Left hindlimb (tissue), 1 donor: ENCODE measurements around the gene CPO.
A peak's percentile ranks its signal among the peaks of the same experiment; 100 is the strongest.

Experiments used
- DNase-seq: peaks from one replicate; pipeline ENCODE4 v3.0.0-alpha.2; 2018

The CPO gene

GRCh38 chr2:206974551-206974950 is 35.2 kb downstream of the CPO start:
- no peak for DNase-seq

GRCh38 chr2:206978746-206979145 is 39.4 kb downstream of the CPO start:
- no peak for DNase-seq

DNA sequence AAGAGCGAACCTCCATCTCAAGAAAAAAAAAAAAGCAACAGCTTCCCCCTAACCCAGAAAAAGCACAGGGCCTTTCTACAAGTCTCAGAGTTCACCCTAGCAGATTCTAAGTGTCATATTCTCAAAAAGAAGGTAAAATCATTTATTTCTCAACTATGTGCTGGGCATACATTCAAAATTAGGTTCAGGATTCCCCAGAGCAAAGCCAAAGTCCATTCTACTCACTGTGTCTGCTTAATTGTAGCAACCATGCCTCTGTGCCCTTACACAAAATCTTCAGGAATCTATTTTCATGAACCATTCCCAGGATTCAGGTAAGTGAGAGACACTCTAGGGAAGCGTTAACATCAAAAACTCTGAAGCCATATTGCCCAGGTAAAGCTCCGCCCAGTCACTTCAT is 40.0 kb downstream of the CPO start:
- DNase-seq = no peak

DNA sequence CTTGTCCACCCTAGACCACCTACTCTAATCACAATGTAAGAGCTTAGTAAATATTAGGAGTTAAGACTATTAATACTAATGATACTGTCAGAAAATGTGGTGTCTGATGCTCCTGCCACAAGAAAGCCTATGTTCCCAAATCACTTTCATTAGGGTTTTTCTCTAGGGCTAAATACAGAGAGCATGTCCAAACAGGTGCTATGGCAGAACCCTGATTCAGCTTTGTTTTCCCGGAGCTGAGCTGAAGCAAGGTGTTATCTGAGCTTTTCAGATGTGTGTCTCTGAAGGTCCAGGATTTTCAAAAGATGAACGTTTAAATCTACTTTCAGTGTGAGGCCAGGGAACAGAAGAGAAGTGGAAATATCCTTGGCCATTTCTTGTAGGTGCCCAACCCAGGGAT is 40.6 kb downstream of the CPO start:
- no peak for DNase-seq

DNA sequence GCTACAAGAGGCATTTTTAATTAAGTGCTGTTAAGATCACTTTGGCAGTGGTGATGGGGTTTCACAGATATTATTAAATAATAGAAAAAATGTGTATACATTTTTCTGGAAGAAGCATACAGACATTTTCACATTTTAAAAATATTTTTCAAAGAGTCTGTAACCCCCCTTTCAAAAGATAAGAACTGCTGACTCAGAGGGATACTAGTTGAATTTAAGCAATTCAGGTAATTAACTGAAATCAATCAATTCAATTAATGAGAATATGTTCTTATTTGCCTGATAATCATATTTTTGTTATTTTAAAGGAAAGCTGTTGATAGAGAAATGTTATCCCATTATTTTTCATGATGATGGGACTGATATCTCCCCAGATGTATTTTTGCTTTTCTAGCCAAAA is 41.1 kb downstream of the CPO start:
- DNase-seq = no peak

DNA sequence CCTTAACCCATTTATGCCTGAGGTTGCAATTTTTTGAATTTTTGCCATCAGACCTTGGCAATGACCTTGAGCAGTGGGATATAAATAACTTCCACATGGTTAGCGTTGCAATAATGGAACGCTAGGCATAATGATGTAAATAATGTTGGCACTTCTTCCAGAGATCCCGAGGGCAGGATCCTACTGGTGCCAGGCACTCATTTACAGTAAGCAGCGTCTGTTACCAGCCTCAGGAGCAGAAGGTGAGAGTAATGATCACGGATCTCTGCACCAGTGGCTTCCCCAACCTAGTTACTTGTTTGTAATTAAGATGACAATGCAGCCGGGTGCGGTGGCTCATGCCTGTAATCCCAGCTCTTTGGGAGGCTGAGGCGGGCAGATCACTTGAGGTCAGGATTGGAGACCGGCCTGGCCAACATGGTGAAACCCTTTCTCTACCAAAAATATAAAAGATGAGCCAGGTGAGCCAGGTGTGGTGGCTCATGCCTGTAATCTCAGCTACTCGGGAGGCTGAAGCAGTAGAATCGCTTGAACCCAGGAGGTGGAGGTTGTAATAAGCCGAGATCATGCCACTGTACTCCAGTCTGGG is 41.9 kb downstream of the CPO start:
- DNase-seq = no peak

DNA sequence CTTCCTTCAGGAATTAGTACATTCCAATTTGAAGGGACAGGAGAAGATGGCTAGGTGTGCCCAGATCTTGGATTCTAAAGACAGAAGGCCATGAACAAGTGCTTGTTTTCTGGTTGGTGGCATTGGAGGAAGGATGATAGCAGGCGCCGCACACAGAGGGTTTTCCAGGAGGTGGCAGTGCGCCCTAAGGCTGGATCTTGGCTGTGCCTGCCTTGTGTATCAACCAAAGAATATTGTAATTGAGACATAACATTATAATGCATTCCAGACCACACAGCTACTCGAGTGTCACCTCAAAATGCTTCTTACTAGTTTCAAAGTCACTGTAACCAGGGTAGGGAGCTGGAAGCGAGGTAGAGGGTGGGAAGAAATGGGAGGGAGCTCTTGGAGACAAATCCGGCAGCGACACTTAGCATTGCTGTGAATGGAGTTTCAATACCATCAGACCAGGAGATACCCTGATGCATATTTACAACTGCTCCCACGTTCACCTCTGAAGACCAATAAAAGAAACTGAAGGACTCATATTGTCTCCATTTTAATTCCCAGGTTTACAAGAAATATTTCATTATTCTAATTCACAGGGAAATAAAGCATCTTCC is 42.5 kb downstream of the CPO start:
- DNase-seq = peak; percentile 80

DNA sequence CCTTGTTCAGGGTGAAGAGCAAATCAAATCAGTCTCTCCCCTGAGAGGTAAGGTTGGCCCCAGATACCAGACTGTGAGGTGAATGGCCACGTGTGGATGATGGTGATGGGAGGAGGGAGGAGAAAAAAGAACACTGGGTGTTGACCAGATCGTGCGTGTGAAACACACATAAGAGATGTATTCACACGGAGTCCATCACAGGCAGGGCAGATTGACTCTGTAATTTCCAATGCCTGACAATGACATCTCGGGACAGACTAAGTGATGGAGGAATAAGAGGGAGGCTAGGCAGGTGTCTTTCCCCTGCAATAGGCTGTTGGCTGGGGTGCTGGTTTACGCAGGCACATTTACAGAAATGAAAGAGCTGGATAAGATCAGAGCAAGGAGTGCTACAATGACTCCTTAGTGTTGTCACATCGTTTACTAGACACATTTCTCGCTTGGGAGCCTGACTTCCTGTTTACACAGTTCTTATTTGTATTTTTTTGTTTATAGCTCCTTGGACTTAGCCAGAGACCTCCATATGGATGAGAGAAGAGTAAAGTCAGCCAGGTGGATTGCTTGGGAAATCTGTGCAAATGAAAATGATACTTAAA is 43.1 kb downstream of the CPO start:
- DNase-seq = no peak

GRCh38 chr2:206983161-206983859 is 44.0 kb downstream of the CPO start:
- DNase-seq = no peak

GRCh38 chr2:206984206-206984605 is 44.9 kb downstream of the CPO start:
- no peak for DNase-seq

- no peak for DNase-seq
Observed at GRCh38 chr2:206986943-206987342, 47.6 kb downstream of the CPO start.

DNA sequence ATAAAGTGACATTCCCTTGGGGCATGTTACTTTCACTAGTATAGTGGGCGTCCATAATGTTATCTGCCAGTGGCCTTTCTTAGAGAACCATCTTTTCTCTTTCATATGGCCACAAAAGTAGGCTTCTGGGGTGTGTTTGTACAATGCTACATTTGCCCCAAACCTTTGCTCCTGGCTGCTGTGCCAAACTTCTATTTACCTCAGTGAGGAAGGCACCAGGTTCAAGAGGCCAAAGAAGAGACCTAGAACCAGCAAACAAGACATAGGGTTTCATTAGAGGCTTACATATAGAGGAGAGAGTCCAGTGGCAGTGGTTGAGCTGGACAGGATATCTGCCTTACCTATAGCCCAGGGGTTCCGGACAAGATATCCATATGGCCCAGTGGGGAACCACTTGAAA is 48.5 kb downstream of the CPO start:
- DNase-seq = no peak

DNA sequence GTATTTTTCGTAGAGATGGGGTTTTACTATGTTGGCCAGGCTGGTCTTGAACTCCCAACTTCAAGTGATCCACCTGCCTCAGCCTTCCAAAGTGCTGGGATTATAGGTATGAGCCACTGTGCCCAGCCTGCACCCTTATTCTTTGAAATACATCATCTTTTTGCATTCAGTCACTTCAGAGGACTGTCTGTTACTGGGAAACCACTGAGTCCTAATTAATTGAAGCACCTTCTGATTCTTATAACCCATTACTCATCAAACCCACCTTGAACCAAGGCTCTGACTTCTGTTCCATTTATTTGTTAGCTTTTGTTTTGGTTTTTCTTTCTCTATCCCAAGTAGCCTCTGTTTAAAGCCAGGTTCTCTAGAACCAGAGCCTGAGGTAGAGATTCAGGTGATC is 49.6 kb downstream of the CPO start:
- no peak for DNase-seq

DNA sequence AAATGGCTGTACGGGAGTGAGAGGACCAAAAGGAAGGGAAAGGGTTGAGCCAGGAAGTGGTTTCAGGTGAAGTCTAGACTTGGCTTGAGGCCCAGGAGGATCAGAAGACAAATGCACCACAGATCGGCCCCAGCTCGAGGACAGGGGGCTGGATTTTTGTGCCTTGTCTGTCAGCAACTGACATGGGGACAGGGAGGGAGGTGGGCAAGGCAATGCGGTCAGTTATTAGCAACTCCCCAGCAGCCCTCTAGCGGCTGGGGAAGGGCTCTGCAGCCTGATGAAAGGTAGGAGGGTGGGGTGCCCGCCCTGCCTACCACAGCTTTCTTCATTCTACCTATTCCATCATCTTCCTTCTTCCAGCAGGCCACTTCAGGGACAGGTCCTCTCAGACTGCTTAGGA is 50.0 kb downstream of the CPO start:
- DNase-seq = no peak

DNA sequence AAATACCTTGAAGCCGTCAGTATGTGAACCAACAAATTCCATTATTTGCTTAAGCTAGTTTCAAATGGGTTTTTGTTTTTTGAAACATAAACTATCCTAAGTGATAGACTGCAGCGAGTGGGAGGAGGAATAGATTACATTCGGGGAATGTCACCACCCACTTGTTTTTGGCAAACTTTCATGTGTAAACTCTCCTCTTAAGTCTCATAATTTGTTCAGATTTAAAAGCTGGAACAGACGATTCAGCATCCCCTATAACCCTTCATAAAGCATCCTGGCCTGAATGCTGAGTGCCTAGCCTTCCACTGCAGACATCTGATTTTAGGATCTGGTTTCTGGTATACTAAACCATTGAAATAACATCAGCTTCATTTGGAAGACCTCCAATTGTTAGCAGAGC is 51.0 kb downstream of the CPO start:
- no peak for DNase-seq

DNA sequence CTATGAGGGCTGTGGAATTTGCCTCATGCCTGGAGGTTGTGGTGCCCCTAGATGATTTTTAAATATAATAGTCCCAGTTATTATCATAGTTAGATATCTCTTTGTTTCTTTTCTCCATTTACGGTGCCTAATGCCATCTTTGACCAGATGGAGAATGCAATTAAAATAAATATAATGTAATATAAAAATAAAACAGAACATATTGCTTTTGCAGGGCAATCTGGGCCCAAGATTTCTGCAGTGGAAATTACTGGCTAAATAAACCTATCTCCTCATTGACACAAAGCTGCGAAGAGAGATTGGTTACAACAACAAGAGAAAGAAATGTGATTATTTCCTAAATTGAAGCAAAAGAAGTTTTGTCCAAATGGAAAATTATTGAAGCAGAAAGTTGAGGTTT is 51.8 kb downstream of the CPO start:
- no peak for DNase-seq

DNA sequence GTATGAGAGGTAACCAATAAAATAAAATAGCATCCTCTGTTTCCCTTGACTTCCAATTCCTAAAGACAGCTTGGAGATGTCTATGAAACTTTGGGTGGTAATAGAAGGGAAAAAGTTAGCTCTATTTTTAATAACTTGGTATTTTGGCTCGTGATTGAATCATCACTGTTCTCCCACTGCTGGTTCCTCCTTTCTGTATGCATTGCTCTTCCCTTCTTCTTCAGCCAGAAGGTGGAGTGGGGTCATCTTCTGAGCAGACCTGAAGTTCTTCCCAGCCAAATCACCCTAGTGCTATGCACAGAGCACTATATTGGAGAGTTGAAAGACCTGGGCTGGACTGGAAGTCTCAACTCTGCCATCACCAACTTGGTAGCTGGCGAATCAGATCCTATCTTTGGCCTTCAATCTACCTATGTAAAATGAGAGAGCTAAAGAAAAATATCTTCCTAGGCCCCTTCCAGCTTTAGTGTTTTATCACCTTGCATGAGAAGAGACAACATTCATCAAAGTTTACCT is 54.1 kb downstream of the CPO start:
- DNase-seq = no peak

DNA sequence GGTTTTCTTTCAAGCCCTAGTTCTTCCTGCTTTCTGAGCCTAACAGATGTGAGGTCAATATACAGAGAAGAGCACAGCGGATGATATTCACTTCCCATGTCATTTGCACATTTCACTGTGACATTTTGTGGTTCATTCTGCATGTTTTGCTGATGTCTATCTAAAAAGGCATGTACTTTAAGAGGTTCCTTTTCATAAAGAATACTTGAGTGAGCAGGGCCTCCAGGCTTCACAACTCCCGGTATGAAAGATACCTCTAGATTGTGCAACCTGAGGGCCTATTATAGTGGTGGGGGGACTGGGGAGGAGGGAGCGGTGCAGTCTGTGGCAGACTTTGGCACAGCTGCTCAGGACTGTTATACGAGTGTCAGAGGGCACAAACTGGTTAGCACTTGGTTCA is 54.6 kb downstream of the CPO start:
- no peak for DNase-seq

DNA sequence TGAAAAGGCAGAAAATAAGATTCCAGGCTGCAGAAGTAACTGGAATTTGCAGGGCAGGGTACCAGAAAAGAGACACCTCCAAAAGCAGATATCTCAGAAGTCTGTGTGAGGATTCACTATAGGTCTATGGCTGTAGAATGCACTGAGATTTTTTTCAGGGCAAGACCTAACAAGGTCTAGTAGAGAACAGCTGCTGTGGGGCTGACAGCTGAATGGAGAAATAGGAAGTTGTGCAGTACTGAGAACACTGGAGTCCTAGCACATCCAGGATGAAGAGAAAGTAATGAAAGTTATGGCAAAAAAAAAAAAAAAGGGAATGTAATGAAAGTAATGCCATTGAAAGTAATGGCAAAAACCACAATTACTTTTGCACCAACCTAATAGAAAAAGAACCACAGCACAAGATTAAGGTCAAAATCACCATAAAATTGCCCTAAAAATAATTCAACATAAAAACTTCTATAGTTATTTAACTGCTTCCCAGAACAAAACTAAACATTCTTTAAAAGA is 57.3 kb downstream of the CPO start:
- no peak for DNase-seq

DNA sequence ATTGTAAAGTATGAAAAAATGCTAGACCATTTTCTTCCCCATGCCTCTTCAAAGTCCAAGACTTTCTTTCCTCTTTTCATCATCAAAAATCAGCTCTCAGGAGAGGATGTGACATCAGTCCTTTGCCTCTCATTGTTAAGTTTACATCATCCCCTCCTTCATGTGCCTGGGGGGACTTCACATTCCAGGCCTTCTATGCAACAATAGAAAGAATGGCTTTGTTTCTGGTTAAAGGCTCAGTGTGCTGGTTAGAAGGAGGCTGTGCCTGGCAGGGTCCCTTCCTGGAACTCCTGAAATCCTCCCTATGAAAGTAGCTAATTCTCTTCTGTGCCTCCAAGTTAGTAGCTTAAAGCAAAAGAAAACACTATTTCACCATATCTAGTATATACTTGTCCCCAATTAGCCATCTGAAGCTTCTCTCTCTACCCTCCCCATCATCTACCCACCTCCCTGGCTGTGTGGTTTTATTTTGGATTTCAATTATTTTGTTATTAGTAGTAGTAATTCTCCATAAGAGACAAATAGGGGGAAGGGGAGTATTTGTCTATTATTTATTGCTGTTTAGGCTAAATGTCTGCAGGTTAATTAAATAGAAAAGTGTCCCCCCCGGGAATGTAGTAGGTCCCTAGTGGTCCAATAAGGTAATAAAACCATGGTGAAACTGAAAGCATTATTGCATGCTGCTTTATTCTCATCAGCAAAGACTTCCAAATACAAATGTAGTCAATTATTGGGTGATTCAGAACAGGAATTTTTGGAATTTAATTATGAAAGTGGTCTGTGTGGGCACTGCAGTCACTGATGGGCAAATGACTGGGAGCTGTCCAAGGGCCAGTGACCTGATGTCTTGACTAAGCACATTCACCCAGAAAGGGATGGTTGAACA is 69.0 kb downstream of the CPO start:
- DNase-seq = no peak

DNA sequence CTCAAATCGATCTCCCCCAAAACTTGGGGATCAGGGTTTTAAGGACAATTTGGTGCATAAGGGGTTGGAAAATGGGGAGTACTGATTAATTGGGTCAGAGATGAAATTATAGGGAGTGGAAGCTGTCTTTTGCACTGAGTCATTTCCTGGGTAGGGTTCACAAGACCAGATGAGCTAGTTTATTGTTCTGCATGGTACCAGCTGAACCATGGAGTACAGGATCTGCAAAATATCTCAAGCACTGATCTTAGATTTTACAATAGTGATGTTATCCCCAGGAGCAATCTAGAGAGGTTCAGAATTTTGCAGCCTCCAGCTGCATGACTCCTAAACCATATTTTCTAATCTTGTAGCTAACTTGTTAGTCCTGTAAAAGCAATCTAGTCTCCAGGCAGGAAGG is 73.1 kb downstream of the CPO start:
- no peak for DNase-seq

- no peak for DNase-seq
Observed at GRCh38 chr2:207014424-207014823, 75.1 kb downstream of the CPO start.

GRCh38 chr2:207015901-207016300 is 76.6 kb downstream of the CPO start:
- no peak for DNase-seq
